HG03442 (cell line): Measurements from ENCODE around the gene PRAME.
"Not testable (repeated sequence)": the region's sequence is repeated elsewhere in the genome, so short reads cannot be mapped to it uniquely, and the experiment has no call there.

ENCODE experiments used
- ATAC-seq: cut with Tn5 transposase; IDR thresholded peaks from one replicate; pipeline ENCODE4 v1.9.1; 2021; ENCODE audit warnings: mild to moderate bottlenecking, moderate library complexity; ENCODE audit not compliant: unreplicated experiment

The PRAME gene

GRCh38 chr22:22558972-22559603 is at the start of gene PRAME:
Gene PRAME, minus strand, starts transcription at chr22:22559265. Its CDS starts 2,433 bp downstream, at chr22:22556832.
- ATAC-seq = no peak

DNA sequence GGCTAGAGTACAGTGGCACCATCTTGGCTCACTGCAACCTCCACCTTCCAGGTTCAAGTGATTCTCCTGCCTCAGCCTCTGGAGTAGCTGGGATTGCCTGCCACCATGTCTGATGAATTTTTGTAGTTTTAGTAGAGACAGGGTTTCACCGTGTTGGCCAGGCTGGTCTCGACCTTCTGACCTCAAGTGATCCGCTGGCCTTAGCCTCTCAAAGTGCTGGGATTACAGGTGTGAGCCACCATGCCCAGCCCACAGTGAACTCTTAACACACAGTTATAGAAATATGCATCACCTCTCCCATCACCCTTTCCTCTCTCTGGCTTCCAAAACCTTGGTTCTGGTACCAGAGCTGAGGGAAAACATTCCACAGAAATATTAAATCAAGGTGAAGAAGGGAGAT is 49.0 kb upstream of the PRAME start:
- not testable (repeated sequence) for ATAC-seq

DNA sequence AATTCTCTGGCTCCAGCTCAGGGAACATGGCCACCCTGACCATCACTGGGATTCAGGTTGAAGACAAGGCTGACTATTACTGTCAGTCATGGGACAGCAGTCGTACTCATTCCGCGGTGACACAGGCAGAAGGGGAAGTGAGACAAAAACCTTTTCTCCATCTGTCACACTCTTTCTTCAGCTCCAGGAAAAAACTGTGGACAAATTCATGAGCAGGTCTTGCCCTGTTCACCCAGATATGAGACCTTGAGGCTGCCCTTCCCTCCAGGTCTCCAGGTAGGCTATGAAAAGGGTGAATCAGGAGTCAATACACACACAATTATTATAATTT is 46.0 kb upstream of the PRAME start:
- ATAC-seq = no peak

DNA sequence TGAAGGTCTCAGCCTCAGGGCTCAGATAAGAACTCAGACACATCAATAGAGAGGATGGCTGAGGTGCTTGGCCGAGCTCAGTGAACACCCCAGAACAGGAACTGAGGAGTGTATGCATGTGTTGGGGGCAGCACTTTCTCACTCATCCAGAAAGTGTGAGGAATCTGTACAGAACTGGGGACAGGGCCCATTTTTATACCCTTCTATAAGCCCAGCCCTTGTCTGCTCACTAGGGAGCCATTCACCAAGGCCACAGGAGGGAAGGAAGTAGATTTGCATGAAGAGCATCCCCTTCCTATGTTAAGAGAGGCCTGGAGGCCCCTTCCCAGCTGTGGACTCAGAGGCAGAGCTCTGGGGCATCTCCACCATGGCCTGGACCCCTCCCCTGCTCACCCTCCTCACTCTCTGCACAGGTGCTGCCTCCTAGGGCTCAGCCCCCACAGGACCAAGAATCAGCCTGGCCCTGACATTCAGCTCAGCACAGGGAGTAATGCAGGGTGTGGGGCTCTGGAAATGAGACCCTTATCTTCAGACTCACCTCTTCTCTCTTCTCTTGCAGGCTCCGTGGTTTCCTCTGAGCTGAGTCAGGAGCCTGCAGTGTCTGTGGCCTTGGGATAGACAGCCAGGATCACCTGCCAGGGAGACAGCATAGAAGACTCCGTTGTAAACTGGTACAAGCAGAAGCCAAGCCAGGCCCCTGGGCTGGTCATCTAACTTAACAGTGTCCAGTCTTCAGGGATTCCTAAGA is 45.4 kb upstream of the PRAME start:
- ATAC-seq = no peak

DNA sequence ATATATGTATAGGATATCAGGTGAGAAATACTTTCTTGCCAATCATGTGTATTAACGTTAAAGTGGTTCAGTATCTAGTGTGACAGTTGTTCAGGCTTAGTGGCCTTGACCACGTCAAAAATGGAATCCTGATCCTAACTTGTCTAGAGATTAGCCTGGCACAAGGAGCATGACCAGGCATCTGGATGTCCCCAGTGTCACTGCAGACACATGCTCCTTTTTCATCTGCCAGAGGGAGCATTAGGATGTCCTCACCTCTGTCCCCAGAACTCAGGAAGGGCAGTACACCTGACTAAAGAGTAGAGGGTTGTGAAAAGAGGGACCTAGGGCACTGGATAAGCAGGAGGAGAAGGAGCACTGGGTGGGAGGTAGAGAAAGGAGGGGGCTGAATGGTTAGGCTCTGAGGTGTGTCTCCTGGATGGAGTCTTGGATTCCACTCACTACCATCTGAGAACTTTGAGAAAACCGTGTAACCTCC is 44.4 kb upstream of the PRAME start:
- ATAC-seq = no peak

DNA sequence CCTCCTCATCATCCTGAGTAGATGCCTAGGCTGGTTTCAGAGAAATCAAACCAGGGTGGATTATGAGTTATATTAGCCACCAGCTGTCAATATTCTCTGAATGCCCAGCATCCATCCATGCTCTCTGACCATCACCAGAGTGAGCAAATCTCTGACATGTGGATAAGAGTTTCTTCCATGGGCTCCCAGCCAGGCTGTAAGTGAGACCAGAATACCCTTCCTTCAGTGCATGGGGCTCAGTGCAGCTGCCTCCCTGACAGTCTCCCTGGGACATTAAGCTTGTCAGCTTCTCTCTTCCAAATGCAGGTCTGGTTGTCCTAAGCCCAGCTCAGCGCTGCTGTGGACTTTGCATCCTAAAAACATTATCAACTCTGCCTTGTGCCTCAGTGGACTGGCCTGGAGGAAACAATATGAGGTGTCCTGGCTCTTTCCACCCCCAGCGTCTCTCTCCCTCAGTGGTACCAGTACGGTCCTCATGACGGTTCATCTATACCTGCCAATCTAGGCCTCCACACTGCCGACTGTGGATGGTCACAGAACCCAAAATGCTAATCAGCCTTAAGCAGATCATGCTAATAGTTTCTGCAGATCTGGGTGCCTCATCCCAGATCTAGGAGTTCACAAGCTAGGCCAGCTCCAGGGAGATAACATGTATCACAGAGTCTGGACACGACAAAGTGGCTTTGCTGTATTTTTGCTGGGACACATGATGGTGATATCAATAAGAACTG is 41.6 kb upstream of the PRAME start:
- no peak for ATAC-seq

DNA sequence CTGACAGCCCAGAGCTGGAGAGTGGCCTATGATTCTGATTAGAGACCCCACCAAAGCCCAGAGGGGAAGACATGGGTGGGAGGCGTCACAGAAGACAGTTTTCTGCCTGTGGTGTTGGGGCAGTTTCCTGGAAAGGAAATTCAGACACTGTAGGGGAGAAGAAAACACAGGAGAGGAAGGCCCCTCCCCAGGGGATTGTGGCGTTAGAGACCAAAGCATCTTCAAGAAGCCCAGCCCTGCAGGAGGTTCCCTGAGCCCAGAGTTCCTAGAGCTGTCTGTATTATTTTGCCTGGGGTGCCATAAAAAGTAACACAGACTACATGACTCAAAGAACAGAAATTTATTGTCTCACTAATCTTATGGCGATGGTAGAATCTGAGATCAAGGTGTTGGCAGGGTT is 40.2 kb upstream of the PRAME start:
- ATAC-seq = no peak

DNA sequence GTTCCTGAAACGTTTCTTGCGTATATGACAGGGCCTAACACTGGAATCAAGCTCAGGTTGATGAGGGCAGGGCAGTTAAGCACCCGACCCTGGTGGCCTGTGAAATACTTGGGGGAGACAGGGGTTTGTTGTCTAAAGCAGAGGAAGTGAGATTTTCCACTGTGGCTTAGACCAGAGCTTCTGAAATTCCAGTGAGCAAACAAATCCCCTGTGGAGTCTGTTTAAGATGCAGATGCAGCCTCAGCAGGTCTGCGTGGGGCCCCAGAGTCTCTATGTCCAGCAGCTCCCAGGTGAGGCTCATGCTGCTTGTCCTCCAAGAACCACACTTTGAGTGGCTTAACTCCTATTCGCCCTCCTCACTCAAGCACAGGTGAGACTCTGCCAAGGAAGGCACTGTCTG is 39.1 kb upstream of the PRAME start:
- ATAC-seq = no peak

DNA sequence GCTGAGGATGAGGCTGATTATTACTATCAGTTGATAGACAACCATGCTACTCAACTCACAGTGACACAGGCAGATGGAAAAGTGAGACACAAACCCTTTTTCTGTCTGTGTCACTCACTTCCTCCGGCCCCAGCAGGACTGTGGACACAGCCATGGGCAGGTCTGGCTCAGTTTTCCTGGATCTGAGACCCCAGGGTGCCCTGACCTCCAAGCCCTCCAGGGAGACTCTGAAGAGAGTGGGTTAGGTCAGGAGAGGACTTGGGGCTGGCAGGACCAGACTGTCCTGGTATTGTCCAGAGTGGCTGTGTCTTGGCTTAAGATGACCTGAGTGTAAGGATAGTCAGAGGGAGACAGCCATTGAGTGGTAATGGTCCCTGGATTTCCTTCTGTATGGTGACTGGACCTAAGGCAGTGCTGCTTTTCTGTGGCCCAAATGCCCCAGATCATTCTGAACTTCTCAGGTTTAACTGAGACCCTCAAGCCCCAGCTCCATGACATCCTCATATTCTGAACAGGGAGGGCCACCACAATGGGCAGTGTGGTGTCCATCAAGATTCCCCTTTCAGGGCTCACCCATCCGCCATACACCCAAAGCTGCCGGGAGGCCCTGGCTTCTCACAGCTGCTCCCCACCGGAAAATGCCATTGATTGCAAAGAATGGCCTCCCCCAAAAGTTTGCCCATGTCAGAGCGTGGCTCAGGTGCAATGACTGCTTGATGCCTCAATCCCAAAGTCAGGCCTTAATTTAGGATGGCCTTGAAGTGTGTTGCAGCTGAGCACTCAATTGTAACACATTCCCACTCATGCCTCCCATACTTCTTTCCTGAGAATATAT is 36.2 kb upstream of the PRAME start:
- no peak for ATAC-seq

- no peak for ATAC-seq
These were observed 35.0 kb upstream of the PRAME start for GRCh38 chr22:22593964-22594656.

- no peak for ATAC-seq
These were observed 34.2 kb upstream of the PRAME start for GRCh38 chr22:22593250-22593649.

DNA sequence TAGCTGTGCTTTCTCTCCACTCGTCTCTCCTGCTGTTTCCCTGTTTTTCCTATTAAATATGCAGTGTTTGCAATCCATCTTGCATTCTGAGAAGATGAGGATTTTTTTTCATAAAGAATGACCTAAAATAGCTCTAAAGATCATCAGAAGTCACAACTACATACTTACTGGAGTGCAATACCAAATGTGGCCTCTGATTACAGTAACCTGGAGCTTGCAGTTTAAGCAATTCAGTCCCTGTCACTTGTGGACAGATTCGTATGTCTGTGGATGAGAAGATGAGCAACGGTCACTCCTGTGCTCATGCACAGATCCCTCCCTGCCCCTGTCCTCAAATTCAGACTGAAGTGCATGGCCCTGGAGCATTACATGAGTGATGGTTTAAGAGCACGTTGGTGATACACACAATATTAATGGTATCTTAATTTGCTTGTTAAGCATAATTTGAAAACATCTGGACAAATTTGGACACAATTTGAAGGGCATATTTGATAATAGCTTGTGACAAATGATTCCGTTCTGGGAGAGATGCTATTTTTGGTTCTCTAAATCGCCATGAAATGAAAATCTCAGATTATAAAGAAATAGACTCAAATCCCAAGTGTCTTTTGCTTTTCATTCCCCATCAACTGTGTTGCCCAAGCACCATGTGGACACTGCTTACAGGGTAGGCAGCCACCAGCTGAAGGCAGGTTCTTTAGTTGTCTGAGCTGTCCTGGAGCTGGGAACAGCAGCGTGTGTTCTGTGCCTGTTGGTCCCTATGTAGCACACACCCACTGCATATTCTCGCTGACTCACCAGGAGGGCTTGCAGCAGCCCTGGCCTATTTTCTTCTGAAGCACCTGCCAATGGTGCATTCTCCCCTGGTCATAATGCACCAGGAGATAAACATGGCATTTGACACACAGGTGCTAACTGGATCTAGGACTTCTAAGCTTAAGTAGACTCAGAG is 32.6 kb upstream of the PRAME start:
- no peak for ATAC-seq

DNA sequence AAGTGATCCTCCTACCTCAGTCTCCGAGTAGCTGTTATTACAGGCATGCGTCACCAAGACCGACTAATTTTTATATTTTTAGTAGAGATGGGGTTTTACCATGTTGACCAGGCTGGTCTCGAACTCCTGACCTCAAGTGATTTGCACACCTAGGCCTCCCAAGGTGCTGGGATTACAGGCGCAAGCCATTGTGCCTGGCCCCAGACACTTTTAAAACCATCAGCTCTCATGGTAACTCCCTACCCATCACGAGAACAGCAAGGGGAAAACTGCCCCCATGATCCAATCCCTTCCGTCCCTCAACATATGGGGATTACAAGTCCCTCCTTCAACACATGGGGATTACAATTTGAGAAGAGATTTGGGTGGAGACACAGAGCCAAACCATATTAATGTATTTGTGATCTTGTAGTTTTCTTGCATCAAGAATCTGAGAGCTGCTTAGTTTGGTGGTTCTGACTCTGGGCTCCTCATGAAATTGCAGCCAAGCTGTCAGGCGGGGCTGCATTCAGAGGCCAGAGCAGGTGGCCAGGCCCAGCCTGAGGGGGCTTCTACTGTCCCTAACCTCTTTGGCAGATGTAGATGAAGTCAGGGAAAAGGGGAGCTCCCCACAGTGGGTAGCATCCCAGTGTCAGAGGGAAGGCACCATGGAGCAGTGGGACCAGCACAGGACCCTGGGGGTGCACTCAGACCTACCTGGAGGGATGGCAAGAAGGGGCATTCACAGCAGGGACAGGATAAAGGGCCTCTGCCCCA is 31.2 kb upstream of the PRAME start:
- no peak for ATAC-seq

- no peak for ATAC-seq
These were observed 29.6 kb upstream of the PRAME start for GRCh38 chr22:22588485-22589164.

DNA sequence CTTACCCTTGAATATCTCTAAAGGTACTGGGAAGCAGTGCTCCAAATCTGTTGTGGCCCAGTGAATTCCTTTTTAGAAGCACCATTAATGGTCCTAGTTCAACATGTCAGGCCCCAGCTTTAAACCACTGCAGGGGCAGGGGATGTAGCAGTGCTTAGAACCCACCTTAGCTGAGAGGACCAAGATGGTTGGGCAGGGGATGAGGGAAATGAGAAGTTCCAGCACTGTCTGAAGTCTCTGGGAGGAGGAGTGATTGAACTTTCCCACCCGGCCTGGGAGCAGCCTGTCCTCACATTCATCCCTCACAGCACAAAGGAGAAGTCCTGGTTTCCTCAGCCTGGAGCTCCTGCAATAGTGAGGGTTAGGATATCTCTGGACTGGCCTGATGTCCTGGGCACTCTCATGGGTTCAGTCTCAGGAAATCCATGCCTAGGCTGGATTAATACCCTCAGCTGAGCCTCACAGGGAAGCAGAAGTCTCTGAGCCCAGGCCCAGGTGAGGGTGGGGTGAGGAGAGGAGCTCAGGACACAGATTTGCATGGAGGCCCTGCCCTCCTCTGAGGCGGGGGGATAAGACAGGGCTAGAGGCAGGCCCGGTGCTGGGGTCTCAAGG is 28.6 kb upstream of the PRAME start:
- ATAC-seq = no peak

- no peak for ATAC-seq
These were observed 25.7 kb upstream of the PRAME start for GRCh38 chr22:22584722-22585121.

GRCh38 chr22:22583030-22583429 is 24.0 kb upstream of the PRAME start:
- ATAC-seq = no peak

- ATAC-seq = not testable (repeated sequence)
These were observed 22.5 kb upstream of the PRAME start for GRCh38 chr22:22581524-22581923.
